Lung (tissue), 12 donors: Measurements from ENCODE around the gene DHRSX. TPM values are rescaled to one million over a fixed set of nuclear protein-coding genes. Genes with fewer than 3 reads are reported as not detected.

Experiments
- ATAC-seq: fragments of 200-7000 bp; cut with Tn5 transposase; one replicate; pipeline ENCODE4 v1.9.1; 2020; ENCODE audit warnings: moderate number of reproducible peaks; ENCODE audit not compliant: insufficient read depth, low FRiP score
- DNase-seq, 3 donors: peaks; one replicate each; pipeline ENCODE4 v3.0.0-alpha.2; 2013 to 2017
- H3K27ac ChIP-seq, 2 donors: one replicate each; pipeline ENCODE4 v1.5.1; 2013; ENCODE audit warnings: mild to moderate bottlenecking in 2 of 2, moderate library complexity in 2 of 2, control low read depth in 1 of 2, inconsistent platforms in 1 of 2, low read depth in 1 of 2, low read length in 1 of 2
- H3K27me3 ChIP-seq, 3 donors: one replicate each; pipeline ENCODE4 v1.5.1; 2013; ENCODE audit warnings: low read length in 2 of 3; ENCODE audit not compliant: control insufficient read depth in 3 of 3, insufficient read depth in 3 of 3
- H3K36me3 ChIP-seq, 4 donors: one replicate each; pipeline ENCODE4 v1.5.1; 2013; ENCODE audit warnings: low read length in 4 of 4, mild to moderate bottlenecking in 1 of 4, moderate library complexity in 1 of 4; ENCODE audit not compliant: control insufficient read depth in 4 of 4, insufficient read depth in 4 of 4
- H3K4me1 ChIP-seq, 5 donors: one replicate each; pipeline ENCODE4 v1.5.1; 2013; ENCODE audit warnings: low read length in 5 of 5, mild to moderate bottlenecking in 2 of 5, moderate library complexity in 1 of 5; ENCODE audit not compliant: control insufficient read depth in 5 of 5, insufficient read depth in 5 of 5
- H3K4me3 ChIP-seq: one replicate; pipeline ENCODE4 v1.5.1; 2013; ENCODE audit warnings: mild to moderate bottlenecking, control low read depth, moderate library complexity
- H3K9ac ChIP-seq, 2 donors: one replicate each; pipeline ENCODE4 v1.5.1; 2013; ENCODE audit warnings: low read length in 2 of 2, control low read depth in 1 of 2; ENCODE audit not compliant: insufficient read depth in 1 of 2
- H3K9me3 ChIP-seq, 4 donors: one replicate each; pipeline ENCODE4 v1.5.1; 2013; ENCODE audit warnings: low read length in 3 of 4, mild to moderate bottlenecking in 1 of 4, moderate library complexity in 1 of 4; ENCODE audit not compliant: control insufficient read depth in 4 of 4, insufficient read depth in 3 of 4
- WGBS, 2 donors: extraction: QIAGEN DNeasy Blood & Tissue Kit; methylation state at CpG; one replicate each; pipeline ENCODE4 v1.1.7; 2013; 5-methylcytosine and 5-hydroxymethylcytosine counted together
- polyA plus RNA-seq, 2 donors: library from polyadenylated mRNA; stranded (reverse); fragments of 200-250 nt; gene quantifications; one replicate each; pipeline ENCODE4 v1.2.1, GENCODE V29; 2013
- total RNA-seq, 2 donors: library from RNA; depleted of rRNA in 1 of 2; stranded (reverse); fragments of >200 nt in 1 of 2; gene quantifications; one replicate each; pipeline ENCODE4 v1.2.1, GENCODE V29; 2014 to 2021
- TF ChIP-seq, protein P1 (sequence below): IDR thresholded peaks from 2 replicates; pipeline ENCODE4 v1.5.1; 2012; ENCODE audit warnings: mild to moderate bottlenecking; ENCODE audit errors: control extremely low read depth, extremely low read depth
- donor health status: control.
- donor health status: control.
- donor health status: Bipolar disorder and iron deficiency.
- donor health status: healthy.
- donor health status: DM: yes; HTN: yes; CAD: no.

Gene DHRSX
- total and polyA plus RNA-seq, 4 donors = 7.0 to 26.3 (median 18.9) TPM

DNA sequence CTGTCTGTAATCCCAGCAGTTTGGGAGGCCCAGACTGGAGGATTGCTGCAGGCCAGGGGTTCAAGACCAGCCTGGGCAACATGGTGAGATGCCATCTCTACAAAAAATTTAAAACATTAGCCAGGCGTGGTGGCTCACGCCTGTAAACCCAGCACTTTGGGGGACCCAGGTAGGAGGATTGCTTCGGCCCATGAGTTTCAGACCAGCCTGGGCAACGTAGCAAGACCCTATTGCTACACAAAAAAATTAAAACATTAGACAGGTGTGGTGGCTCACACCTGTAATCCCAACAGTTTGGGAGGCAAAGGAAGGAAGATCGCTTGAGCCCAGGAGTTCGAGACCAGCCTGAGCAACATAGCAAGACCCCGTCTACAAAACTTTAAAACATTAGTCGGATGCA lies 1.3 kb downstream of the DHRSX start:
- 91% methylated on average over 8 of the region's 8 CpGs for WGBS, 2 donors
- TF ChIP-seq, protein P1, sequence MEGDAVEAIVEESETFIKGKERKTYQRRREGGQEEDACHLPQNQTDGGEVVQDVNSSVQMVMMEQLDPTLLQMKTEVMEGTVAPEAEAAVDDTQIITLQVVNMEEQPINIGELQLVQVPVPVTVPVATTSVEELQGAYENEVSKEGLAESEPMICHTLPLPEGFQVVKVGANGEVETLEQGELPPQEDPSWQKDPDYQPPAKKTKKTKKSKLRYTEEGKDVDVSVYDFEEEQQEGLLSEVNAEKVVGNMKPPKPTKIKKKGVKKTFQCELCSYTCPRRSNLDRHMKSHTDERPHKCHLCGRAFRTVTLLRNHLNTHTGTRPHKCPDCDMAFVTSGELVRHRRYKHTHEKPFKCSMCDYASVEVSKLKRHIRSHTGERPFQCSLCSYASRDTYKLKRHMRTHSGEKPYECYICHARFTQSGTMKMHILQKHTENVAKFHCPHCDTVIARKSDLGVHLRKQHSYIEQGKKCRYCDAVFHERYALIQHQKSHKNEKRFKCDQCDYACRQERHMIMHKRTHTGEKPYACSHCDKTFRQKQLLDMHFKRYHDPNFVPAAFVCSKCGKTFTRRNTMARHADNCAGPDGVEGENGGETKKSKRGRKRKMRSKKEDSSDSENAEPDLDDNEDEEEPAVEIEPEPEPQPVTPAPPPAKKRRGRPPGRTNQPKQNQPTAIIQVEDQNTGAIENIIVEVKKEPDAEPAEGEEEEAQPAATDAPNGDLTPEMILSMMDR = no peak
- ATAC-seq (no peak), DNase-seq (no peak)
- peaks cover 6 to 27% (median 12%) of the 10 kb centered on the region in 5 donors for H3K4me1 ChIP-seq
- H3K4me3 ChIP-seq = peak overlapping the region; percentile 86
- H3K36me3 ChIP-seq = peaks cover 0 to 4% (median 0%) of the 10 kb centered on the region in 4 donors
- H3K27ac ChIP-seq = peak overlapping the region; percentile 64 to 99
- H3K9me3 ChIP-seq = peaks cover 0 to 2% (median 0%) of the 10 kb centered on the region in 4 donors
- H3K27me3 ChIP-seq = no peaks in the 10 kb centered on the region
- peak overlapping the region; percentile 25 to 88 for H3K9ac ChIP-seq

DNA sequence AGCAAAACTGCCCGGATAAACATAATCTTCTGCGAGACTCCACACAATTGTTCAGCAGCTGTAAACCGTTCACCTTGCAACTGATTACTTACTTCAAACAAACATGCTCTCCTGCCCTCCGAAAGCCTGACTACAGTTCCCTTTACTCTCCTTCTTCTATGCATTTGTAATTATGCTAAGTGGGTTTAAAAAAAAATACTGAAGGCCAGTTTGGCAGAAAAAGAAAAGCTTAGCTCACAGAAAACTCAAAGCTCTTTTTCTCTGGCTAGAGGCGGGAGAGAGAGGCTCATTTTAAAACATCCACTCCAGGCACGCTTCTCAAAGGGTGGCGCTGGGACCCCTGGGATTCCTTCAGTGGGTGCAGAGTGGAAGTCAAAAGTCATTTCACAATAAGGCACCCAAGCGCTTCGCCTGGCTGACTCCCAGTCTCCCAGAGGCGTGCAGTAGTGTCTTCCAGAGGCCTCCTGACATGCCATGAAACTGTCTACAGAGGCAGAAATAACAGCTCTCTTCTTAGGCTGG lies 1.9 kb downstream of the DHRSX start:
- Histone ChIP-seq H3K4me3 (peak overlapping the region; percentile 24), H3K36me3 (peaks cover 0 to 4% (median 0%) of the 10 kb centered on the region in 4 donors), H3K9me3 (peaks cover 0 to 2% (median 0%) of the 10 kb centered on the region in 4 donors), H3K27me3 (no peaks in the 10 kb centered on the region), H3K9ac (peak overlapping the region; percentile 13 to 88), H3K27ac (peak overlapping the region; percentile 64 to 99), H3K4me1 (peaks cover 6 to 27% (median 12%) of the 10 kb centered on the region in 5 donors)
- 28 to 33% methylated on average over 10 of the region's 10 CpGs for WGBS, 2 donors
- ATAC-seq (no peak), DNase-seq (peak; percentile 26 to 81 (median 79))
- TF ChIP-seq, protein P1 = no peak

DNA sequence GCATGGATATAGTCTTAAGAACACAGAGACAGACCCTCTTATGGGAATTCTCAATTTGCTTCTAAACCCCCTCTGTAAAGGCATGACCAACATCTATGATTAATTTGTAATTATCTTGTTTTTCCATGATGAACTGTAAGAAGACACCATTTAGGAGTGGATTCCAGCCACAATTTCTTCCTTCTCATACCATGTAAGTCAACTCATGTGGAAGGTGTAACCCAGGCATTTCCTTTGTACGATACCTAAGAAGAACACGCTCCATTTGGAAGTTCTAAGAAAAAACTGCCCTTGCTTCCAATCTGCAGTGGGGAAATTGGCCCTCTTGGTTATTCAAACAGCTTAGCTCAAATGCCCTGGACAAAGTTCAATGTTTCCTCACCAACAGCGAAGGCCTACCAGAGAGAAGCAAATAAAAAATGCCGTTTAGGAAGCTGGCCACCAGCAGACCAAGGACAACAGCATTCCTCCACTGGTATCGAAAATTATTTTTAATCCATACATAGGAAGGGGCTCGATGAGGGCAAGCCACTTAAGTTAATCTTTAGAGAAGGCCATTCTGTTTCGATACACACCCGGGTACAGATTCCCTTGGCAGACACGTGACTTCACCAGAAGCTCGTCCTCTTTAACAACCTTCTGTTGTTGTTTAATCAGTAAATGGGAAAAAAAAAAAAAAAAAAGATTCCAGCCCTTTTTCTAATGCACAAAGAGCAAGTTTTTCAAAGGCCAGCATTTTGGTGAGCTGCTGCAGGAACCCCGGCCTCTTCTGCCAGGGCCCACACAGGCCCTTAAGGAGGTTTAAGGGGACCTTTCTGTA lies 2.6 kb downstream of the DHRSX start:
- Histone ChIP-seq H3K27me3 (no peaks in the 10 kb centered on the region), H3K36me3 (peaks cover 0 to 4% (median 0%) of the 10 kb centered on the region in 4 donors), H3K27ac (peak overlapping the region; percentile 48 to 99), H3K9ac (peak overlapping the region; percentile 13 to 88), H3K4me3 (no peak overlapping the region), H3K9me3 (peaks cover 0 to 2% (median 0%) of the 10 kb centered on the region in 4 donors), H3K4me1 (peaks cover 6 to 27% (median 12%) of the 10 kb centered on the region in 5 donors)
- DNase-seq = peak; percentile 28 to 70 (median 68)
- no peak for ATAC-seq
- TF ChIP-seq, protein P1 = no peak
- 45 to 72% methylated on average over 11 of the region's 11 CpGs for WGBS, 2 donors
